ENCODE results near the gene USP38. TPM values are rescaled to one million over a fixed set of nuclear protein-coding genes. Genes with fewer than 3 reads are reported as not detected.

USP38 gene
- polyA plus RNA-seq, 1 of the 3 experiments (the other 2 are of a cell fraction), result 4.3 TPM

- Histone ChIP-seq H3F3A (replicated peaks; ENCODE audit: insufficient read depth) (peaks cover 3% of the 10 kb centered on the region), H3K4me3 (ENCODE audit: low read depth in 2 of 2, low read length in 1 of 2) (no peak overlapping the region), H3K9me3 (no peaks in the 10 kb centered on the region), H3K9ac (no peak overlapping the region), H3K27me3 (ENCODE audit: insufficient read depth) (no peaks in the 10 kb centered on the region), H3K4me1 (ENCODE audit: control insufficient read depth in 1 of 2, insufficient read depth in 2 of 2, low read depth in 1 of 2, low read length in 1 of 2) (no peaks in the 10 kb centered on the region), H3K27ac (ENCODE audit: low read depth in 2 of 2, low read length in 1 of 2) (no peak overlapping the region), H3K79me2 (ENCODE audit: insufficient read depth) (no peaks in the 10 kb centered on the region), H4K20me1 (ENCODE audit: insufficient read depth) (no peaks in the 10 kb centered on the region), H3K9me2 (no peaks in the 10 kb centered on the region), H3K4me2 (no peak overlapping the region), H2AFZ (ENCODE audit: low read depth) (no peak overlapping the region), H3K36me3 (replicated peaks in 1 of 2; ENCODE audit: control insufficient read depth in 1 of 2, insufficient read depth in 2 of 2, low read length in 1 of 2) (no peaks in the 10 kb centered on the region)
- ChIA-PET POLR2A (no interaction called here), CTCF (no interaction called here)
- TF ChIP-seq TCF12 (IDR thresholded peaks at IDR 0.05) (no peak), EZH2phosphoT487 (IDR thresholded peaks at IDR 0.05; ENCODE audit: borderline replicate concordance, low read depth) (no peak), FOXM1 (IDR thresholded peaks at IDR 0.05; ENCODE audit: low read depth) (no peak), MAX (IDR thresholded peaks at IDR 0.05; ENCODE audit: low read depth) (no peak), RXRA (IDR thresholded peaks at IDR 0.05; ENCODE audit: borderline replicate concordance, low read depth) (no peak), JUND (IDR thresholded peaks at IDR 0.05) (no peak), SMC3 (IDR thresholded peaks at IDR 0.05; ENCODE audit: low read depth, low read length) (no peak), RAD21 (IDR thresholded peaks at IDR 0.05; ENCODE audit: low read length) (no peak), ELF1 (IDR thresholded peaks at IDR 0.05) (no peak), MEF2A (IDR thresholded peaks at IDR 0.05; ENCODE audit: borderline replicate concordance, low read depth) (no peak)
- 68% methylated on average over 2 of the region's 2 CpGs for WGBS (ENCODE audit: low lambda C conversion rate)
- no peak for DNase-seq
These were observed 71.7 kb downstream of the USP38 start for GRCh38 chr4:143256456-143256855.

GRCh38 chr4:143257356-143257755 lies 72.6 kb downstream of the USP38 start:
- Histone ChIP-seq H3K9me3 (no peaks in the 10 kb centered on the region), H3K79me2 (ENCODE audit: insufficient read depth) (no peaks in the 10 kb centered on the region), H4K20me1 (ENCODE audit: insufficient read depth) (no peaks in the 10 kb centered on the region), H3K9me2 (no peaks in the 10 kb centered on the region), H2AFZ (ENCODE audit: low read depth) (no peak overlapping the region), H3K4me1 (ENCODE audit: control insufficient read depth in 1 of 2, insufficient read depth in 2 of 2, low read depth in 1 of 2, low read length in 1 of 2) (no peaks in the 10 kb centered on the region), H3K4me3 (ENCODE audit: low read depth in 2 of 2, low read length in 1 of 2) (no peak overlapping the region), H3K4me2 (no peak overlapping the region), H3K27ac (ENCODE audit: low read depth in 2 of 2, low read length in 1 of 2) (no peak overlapping the region), H3K9ac (no peak overlapping the region), H3F3A (replicated peaks; ENCODE audit: insufficient read depth) (no peaks in the 10 kb centered on the region), H3K27me3 (ENCODE audit: insufficient read depth) (no peaks in the 10 kb centered on the region), H3K36me3 (replicated peaks in 1 of 2; ENCODE audit: control insufficient read depth in 1 of 2, insufficient read depth in 2 of 2, low read length in 1 of 2) (no peaks in the 10 kb centered on the region)
- TF ChIP-seq SMC3 (IDR thresholded peaks at IDR 0.05; ENCODE audit: low read depth, low read length), result no peak
- no peak for TF ChIP-seq TEAD4 (IDR thresholded peaks at IDR 0.05; ENCODE audit: borderline replicate concordance, insufficient read depth)
- no peak for TF ChIP-seq ZBTB33 (IDR thresholded peaks at IDR 0.05; ENCODE audit: borderline replicate concordance, low read depth)
- TF ChIP-seq REST (IDR thresholded peaks at IDR 0.05; ENCODE audit: low read depth, low read length), result no peak
- no peak for TF ChIP-seq EZH2phosphoT487 (IDR thresholded peaks at IDR 0.05; ENCODE audit: borderline replicate concordance, low read depth)
- TF ChIP-seq EP300 (IDR thresholded peaks at IDR 0.05; ENCODE audit: borderline replicate concordance in 1 of 2, low read depth in 1 of 2, low read length in 1 of 2), result no peak
- CTCF ChIA-PET, result no interaction called here
- no peak for DNase-seq
- POLR2A ChIA-PET, result no interaction called here

Measured in SK-N-SH (cell line).